PC-3 (cell line): ENCODE results near the gene ZNF518A. TPM values are rescaled to one million over a fixed set of nuclear protein-coding genes. Genes with fewer than 3 reads are reported as not detected.

ENCODE experiments used
- ATAC-seq: fragments of 200-7000 bp; cut with Tn5 transposase; 2 replicates; pipeline ENCODE4 v1.9.1; 2020; ENCODE audit warnings: mild to moderate bottlenecking, moderate library complexity
- BruUV-seq: library from RNA; stranded (reverse); fragments of 400-500 nt; replicated peaks from 2 replicates; lab custom pipeline; 2021; lab: Mats Ljungman, UMichigan
- CTCF ChIA-PET: fragments of 300-600 bp; sonication (Branson Sonifier 250); formaldehyde crosslinking; loops from one replicate; lab custom pipeline; 2022; ENCODE audit warnings: antibody characterized with exemption; lab: Charles Lee
- POLR2A ChIA-PET: fragments of 300-600 bp; sonication (Branson Sonifier 250); formaldehyde crosslinking; loops from one replicate; lab custom pipeline; 2022; ENCODE audit warnings: antibody characterized with exemption; ENCODE audit not compliant: unreplicated experiment; lab: Charles Lee
- DNase-seq: peaks from one replicate; pipeline ENCODE4 v3.0.0-alpha.2; 2015
- H2AFZ ChIP-seq: fragments of 300-600 bp; sonication (generic); 2 replicates; pipeline ENCODE4 v1.6.0; 2016; ENCODE audit warnings: antibody characterized with exemption, low read length
- H3F3A ChIP-seq: fragments of 300-600 bp; sonication (generic); one replicate; pipeline ENCODE4 v1.6.0; 2017; ENCODE audit warnings: antibody characterized with exemption, low read length, control low read depth, mild to moderate bottlenecking; ENCODE audit not compliant: unreplicated experiment
- H3K27ac ChIP-seq: fragments of 300-600 bp; sonication (generic); 2 replicates; pipeline ENCODE4 v1.5.1; 2016; ENCODE audit warnings: mild to moderate bottlenecking, low read length
- H3K27me3 ChIP-seq: fragments of 300-600 bp; sonication (generic); 2 replicates; pipeline ENCODE4 v1.6.1; 2016; ENCODE audit warnings: low read length, mixed read lengths
- H3K36me3 ChIP-seq: fragments of 300-600 bp; sonication (generic); 2 replicates; pipeline ENCODE4 v1.6.1; 2016; ENCODE audit warnings: low read depth, mixed run types, low read length, mixed read lengths
- H3K4me1 ChIP-seq: fragments of 300-600 bp; sonication (generic); 2 replicates; pipeline ENCODE4 v1.5.1; 2016; ENCODE audit warnings: low read length; ENCODE audit not compliant: insufficient read depth
- H3K4me2 ChIP-seq: fragments of 300-600 bp; sonication (generic); 2 replicates; pipeline ENCODE4 v1.6.0; 2016; ENCODE audit warnings: low read length
- H3K4me3 ChIP-seq: fragments of 300-600 bp; sonication (generic); 2 replicates; pipeline ENCODE4 v1.5.1; 2016; ENCODE audit warnings: mild to moderate bottlenecking, low read length, mixed read lengths
- H3K79me2 ChIP-seq: fragments of 300-600 bp; sonication (generic); 2 replicates; pipeline ENCODE4 v1.6.1; 2017; ENCODE audit warnings: low read length, mixed read lengths
- H3K9ac ChIP-seq: fragments of 300-600 bp; sonication (generic); 2 replicates; pipeline ENCODE4 v1.6.0; 2016; ENCODE audit warnings: mild to moderate bottlenecking, low read length
- H3K9me2 ChIP-seq: fragments of 300-600 bp; sonication (generic); replicated peaks from 2 replicates; pipeline ENCODE4 v1.6.1; 2016; ENCODE audit warnings: mixed run types, low read length, mixed read lengths
- H3K9me3 ChIP-seq: fragments of 300-600 bp; sonication (generic); 2 replicates; pipeline ENCODE4 v1.6.1; 2016; ENCODE audit warnings: low read length, mixed read lengths
- H4K20me1 ChIP-seq: fragments of 300-600 bp; sonication (generic); 2 replicates; pipeline ENCODE4 v1.6.1; 2016; ENCODE audit warnings: low read length, mixed read lengths
- EZH2 ChIP-seq: fragments of 300-600 bp; sonication (generic); IDR thresholded peaks from one replicate; pipeline ENCODE4 v1.6.1; 2017; ENCODE audit warnings: antibody characterized with exemption, mild to moderate bottlenecking, low read length; ENCODE audit not compliant: unreplicated experiment
- EZH2phosphoT487 ChIP-seq: fragments of 300-600 bp; sonication (generic); IDR thresholded peaks from 2 replicates; pipeline ENCODE4 v1.6.1; 2018; ENCODE audit warnings: mild to moderate bottlenecking, antibody characterized with exemption, low read length, borderline replicate concordance
- intact Hi-C: fragments of 100-400 bp; cut with micrococcal nuclease; formaldehyde crosslinking; loops from 2 replicates; pipeline ENCODE4 v1.9.0; 2023
- total RNA-seq: library from RNA; depleted of rRNA; stranded (reverse); fragments of >200 nt; gene quantifications from 2 replicates; pipeline ENCODE4 v1.2.3, GENCODE V29; 2014
- TF ChIP-seq, protein P1 (sequence below): fragments of 300-600 bp; sonication (generic); conservative IDR thresholded peaks from 2 replicates; pipeline ENCODE4 v1.5.1; 2017; ENCODE audit warnings: antibody characterized with exemption, low read depth, mild to moderate bottlenecking, low read length

ZNF518A gene
- total RNA-seq, 1 experiment from 2014 or later = 0.69 TPM

DNA sequence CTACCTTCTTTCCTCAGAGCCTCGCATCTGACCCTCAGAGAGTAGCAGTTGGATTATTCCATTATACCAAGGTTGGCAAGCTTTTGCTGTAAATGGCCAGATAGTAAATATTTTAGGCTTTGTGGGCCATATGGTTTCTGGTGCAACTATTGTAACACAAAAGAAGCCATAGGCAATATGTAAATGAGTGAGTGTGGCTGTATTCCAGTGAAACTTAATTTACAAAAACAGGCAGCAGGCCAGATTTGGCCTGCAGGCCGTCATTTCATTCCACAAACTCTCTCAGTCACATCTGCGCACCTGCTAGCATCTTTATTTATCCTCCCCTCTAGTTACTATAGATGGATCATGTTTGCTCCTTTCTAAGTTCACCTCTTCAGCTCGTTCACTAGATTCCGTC, 6.7 kb downstream of the ZNF518A start:
- no peaks in the 10 kb centered on the region for H3F3A ChIP-seq
- ChIA-PET POLR2A (no interaction called here), CTCF (no interaction called here)
- H3K4me3 ChIP-seq = no peak overlapping the region
- TF ChIP-seq EZH2phosphoT487 (no peak), EZH2 (no peak)
- TF ChIP-seq, protein P1, sequence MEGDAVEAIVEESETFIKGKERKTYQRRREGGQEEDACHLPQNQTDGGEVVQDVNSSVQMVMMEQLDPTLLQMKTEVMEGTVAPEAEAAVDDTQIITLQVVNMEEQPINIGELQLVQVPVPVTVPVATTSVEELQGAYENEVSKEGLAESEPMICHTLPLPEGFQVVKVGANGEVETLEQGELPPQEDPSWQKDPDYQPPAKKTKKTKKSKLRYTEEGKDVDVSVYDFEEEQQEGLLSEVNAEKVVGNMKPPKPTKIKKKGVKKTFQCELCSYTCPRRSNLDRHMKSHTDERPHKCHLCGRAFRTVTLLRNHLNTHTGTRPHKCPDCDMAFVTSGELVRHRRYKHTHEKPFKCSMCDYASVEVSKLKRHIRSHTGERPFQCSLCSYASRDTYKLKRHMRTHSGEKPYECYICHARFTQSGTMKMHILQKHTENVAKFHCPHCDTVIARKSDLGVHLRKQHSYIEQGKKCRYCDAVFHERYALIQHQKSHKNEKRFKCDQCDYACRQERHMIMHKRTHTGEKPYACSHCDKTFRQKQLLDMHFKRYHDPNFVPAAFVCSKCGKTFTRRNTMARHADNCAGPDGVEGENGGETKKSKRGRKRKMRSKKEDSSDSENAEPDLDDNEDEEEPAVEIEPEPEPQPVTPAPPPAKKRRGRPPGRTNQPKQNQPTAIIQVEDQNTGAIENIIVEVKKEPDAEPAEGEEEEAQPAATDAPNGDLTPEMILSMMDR = no peak
- DNase-seq (no peak), ATAC-seq (no peak)
- no peaks in the 10 kb centered on the region for H3K9me3 ChIP-seq
- no peaks in the 10 kb centered on the region for H3K27me3 ChIP-seq
- no peak overlapping the region for H3K4me2 ChIP-seq
- no peaks in the 10 kb centered on the region for H3K36me3 ChIP-seq
- H3K9ac ChIP-seq = no peak overlapping the region
- H3K9me2 ChIP-seq = no peaks in the 10 kb centered on the region
- intact Hi-C loops = no loop called here
- H4K20me1 ChIP-seq = no peaks in the 10 kb centered on the region
- H3K79me2 ChIP-seq = no peaks in the 10 kb centered on the region
- H2AFZ ChIP-seq = no peak overlapping the region
- no TSS peak for BruUV-seq
- H3K4me1 ChIP-seq = peaks cover 5% of the 10 kb centered on the region; the same call in 1 of the 2 replicates
- H3K27ac ChIP-seq = no peak overlapping the region

DNA sequence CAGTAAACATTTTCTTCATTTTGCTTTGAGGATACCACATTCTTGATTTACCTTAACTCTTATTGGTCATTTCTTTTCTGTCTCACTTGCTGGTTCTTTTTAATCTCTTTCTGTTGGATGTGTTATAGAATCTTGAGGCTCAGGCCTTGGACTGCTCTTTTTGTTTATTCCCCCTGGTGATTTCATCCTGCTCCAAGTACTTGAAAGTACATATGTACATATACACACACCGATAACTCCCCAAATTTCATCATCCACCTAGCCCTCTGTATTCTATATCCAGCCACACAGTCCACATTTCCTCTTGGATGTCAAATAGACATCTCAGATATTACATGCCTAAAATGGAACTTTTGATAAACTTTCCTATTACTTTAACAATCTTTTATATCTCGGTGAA, 7.5 kb downstream of the ZNF518A start:
- H3K4me1 ChIP-seq = peaks cover 5% of the 10 kb centered on the region; the same call in 1 of the 2 replicates
- CTCF ChIA-PET = no interaction called here
- no peaks in the 10 kb centered on the region for H3K9me3 ChIP-seq
- H3K4me3 ChIP-seq = no peak overlapping the region
- no peak overlapping the region for H3K4me2 ChIP-seq
- POLR2A ChIA-PET = no interaction called here
- no peak overlapping the region for H2AFZ ChIP-seq
- no peak overlapping the region for H3K27ac ChIP-seq
- no peaks in the 10 kb centered on the region for H3F3A ChIP-seq
- no peaks in the 10 kb centered on the region for H3K27me3 ChIP-seq
- intact Hi-C loops = no loop called here
- no peaks in the 10 kb centered on the region for H3K9me2 ChIP-seq
- ATAC-seq (no peak), DNase-seq (no peak)
- H4K20me1 ChIP-seq = no peaks in the 10 kb centered on the region
- no peak overlapping the region for H3K9ac ChIP-seq
- no peak for TF ChIP-seq EZH2phosphoT487
- TF ChIP-seq, protein P1 = no peak
- TF ChIP-seq EZH2 = no peak
- H3K79me2 ChIP-seq = no peaks in the 10 kb centered on the region
- H3K36me3 ChIP-seq = no peaks in the 10 kb centered on the region
- BruUV-seq = no TSS peak

DNA sequence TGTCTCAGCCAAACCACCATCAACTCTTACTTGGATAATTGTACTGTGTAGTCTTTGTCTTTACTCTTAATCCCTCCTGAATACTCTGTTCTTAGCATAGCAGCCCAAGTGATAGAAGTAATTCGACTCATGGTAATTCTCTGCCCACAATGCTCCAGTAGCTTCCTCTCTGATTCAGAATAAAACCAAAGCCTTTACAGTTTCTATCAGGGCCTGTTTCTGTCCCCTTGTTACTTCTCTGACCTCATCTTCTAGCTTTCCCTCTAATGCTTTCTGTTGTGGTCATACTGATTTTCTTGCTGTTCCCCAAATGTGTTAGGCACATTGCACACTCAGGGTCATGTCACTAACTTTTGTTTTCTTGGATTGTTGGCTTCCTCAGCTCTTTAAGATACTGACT, 8.0 kb downstream of the ZNF518A start:
- POLR2A ChIA-PET = no interaction called here
- H3K36me3 ChIP-seq = no peaks in the 10 kb centered on the region

More for the DNA sequence above, 8.0 kb downstream of the ZNF518A start:
- intact Hi-C loops = no loop called here
- Histone ChIP-seq H3K79me2 (no peaks in the 10 kb centered on the region), H3F3A (no peaks in the 10 kb centered on the region), H3K9ac (no peak overlapping the region), H3K9me3 (no peaks in the 10 kb centered on the region), H3K27ac (no peak overlapping the region), H3K9me2 (no peaks in the 10 kb centered on the region), H4K20me1 (no peaks in the 10 kb centered on the region), H3K4me3 (no peak overlapping the region), H3K27me3 (no peaks in the 10 kb centered on the region), H3K4me2 (no peak overlapping the region), H2AFZ (no peak overlapping the region), H3K4me1 (peaks cover 5% of the 10 kb centered on the region; the same call in 1 of the 2 replicates)
- DNase-seq (no peak), ATAC-seq (no peak)
- BruUV-seq = no TSS peak
- TF ChIP-seq EZH2 = no peak
- no peak for TF ChIP-seq EZH2phosphoT487
- TF ChIP-seq, protein P1 = no peak
- CTCF ChIA-PET = no interaction called here
